ENCODE data around the gene ARHGAP15.

DNA sequence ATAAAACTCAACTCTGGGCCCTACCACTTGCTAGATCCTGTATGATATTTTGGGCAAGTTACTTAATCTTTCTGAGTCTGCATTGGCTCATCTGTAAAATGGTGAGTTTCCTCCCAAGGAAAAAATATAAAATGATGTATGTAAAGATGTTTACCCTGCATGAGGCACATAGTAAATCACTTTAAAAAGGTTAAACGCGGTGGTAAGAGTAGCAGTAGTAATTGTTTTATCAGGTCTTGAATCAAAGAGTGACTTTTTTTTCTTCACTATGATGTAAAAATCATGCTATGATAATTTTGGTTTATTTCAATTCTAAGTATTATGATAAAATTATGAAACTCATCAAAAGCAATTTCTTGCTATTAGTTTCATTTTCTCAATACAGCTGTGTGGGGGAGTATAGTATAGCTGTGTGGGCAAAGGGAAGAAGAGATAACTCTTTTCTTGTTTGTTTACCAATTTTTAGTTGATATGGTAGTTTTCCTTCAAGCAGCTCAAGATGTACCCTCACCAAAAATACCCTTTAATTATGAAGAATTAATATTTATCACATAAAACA lies 10.7 kb downstream of the ARHGAP15 start:
- no peak for TF ChIP-seq JUND (IDR thresholded peaks at IDR 0.05)
- TF ChIP-seq POLR2A (IDR thresholded peaks at IDR 0.05; ENCODE audit: borderline replicate concordance, extremely low read depth, insufficient read depth, insufficient read length), result no peak
- TF ChIP-seq EZH2phosphoT487 (IDR thresholded peaks at IDR 0.05; ENCODE audit: borderline replicate concordance), result no peak
- TF ChIP-seq, protein P1, sequence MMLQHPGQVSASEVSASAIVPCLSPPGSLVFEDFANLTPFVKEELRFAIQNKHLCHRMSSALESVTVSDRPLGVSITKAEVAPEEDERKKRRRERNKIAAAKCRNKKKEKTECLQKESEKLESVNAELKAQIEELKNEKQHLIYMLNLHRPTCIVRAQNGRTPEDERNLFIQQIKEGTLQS (IDR thresholded peaks at IDR 0.05), result no peak
- TF ChIP-seq POLR2AphosphoS5 (IDR thresholded peaks at IDR 0.05; ENCODE audit: low read depth, low read length), result no peak
- TF ChIP-seq, protein P2, sequence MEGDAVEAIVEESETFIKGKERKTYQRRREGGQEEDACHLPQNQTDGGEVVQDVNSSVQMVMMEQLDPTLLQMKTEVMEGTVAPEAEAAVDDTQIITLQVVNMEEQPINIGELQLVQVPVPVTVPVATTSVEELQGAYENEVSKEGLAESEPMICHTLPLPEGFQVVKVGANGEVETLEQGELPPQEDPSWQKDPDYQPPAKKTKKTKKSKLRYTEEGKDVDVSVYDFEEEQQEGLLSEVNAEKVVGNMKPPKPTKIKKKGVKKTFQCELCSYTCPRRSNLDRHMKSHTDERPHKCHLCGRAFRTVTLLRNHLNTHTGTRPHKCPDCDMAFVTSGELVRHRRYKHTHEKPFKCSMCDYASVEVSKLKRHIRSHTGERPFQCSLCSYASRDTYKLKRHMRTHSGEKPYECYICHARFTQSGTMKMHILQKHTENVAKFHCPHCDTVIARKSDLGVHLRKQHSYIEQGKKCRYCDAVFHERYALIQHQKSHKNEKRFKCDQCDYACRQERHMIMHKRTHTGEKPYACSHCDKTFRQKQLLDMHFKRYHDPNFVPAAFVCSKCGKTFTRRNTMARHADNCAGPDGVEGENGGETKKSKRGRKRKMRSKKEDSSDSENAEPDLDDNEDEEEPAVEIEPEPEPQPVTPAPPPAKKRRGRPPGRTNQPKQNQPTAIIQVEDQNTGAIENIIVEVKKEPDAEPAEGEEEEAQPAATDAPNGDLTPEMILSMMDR (IDR thresholded peaks at IDR 0.05 in 2 of 3, conservative IDR thresholded peaks at IDR 0.05 in 1 of 3; ENCODE audit: borderline replicate concordance in 1 of 3, insufficient read depth in 1 of 3, low read depth in 2 of 3, low read length in 2 of 3), result no peak
- TF ChIP-seq MAX (IDR thresholded peaks at IDR 0.05), result no peak
- TF ChIP-seq SP1 (IDR thresholded peaks at IDR 0.05; ENCODE audit: low read depth), result no peak
- no peak for TF ChIP-seq EZH2 (IDR thresholded peaks at IDR 0.05)
